Smooth muscle cell of the brain vasculature (primary cell): Measurements from ENCODE around the gene RNASE4.

ENCODE experiments used
- DNase-seq: peaks from one replicate; pipeline ENCODE4 v3.0.0-alpha.2; 2012; ENCODE audit warnings: low read depth, low spot score

The RNASE4 gene

DNA sequence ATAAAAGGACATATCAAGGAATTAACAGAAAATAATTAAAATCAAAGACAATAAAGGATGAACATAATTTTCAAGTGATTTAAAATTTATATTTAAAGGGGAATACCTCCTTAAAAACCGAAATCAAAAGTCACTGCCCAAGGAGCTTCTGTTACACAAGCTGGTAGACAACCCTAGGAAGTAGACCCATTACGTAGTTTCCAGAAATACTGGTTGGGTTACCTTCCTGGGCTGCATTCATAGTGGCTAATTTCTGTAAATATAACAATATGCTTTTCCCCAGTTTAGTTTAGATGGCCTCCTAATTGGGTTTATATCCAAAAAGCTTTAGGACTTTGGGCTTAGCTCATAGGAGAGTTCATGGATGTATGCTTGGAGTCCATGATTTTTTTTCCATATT lies 59.2 kb downstream of the RNASE4 start:
- DNase-seq, result no peak

DNA sequence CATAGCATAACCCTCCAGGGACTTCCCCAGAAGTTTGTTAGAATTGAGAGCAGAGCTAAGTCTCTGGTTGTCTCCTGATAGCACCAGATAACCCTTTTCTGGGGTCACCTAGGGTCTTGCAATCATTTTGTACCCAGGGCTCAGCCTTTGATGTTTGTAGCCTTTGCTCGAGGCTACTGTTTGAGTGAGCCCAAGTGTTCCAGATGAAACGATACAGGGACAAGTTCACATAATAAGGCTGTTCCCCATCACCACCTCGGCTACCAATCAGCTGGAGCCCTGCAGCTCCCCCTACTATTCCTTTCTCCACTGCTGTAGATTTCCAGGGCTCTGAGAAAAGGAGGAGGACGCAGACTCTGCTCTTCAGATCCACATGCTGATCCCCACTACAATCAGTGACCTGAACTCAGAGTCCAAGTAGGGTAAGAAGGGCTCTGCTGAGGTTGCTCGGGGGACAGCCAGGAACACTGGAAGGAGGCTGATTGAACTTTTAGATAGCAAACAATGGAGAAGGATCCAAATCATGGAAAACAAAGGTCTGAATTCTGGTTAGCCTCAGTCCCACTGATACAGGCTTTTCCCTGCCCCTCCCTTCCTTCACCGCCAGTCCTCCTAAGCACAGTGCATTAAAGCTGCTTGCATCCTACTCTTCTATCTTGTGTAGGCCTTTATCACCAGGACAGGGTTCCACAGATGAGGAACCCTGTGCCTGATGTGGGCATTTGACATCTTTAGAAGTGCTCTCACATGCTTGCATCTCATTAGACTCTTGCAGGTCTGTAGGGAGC lies 61.4 kb downstream of the RNASE4 start, which contains the start of gene EDDM3A:
Gene EDDM3A (plus strand): TSS at position 317 of the 788 bp plus-strand sequence. CDS start 1,694 bp downstream, outside the sequence.
- DNase-seq, result no peak

DNA sequence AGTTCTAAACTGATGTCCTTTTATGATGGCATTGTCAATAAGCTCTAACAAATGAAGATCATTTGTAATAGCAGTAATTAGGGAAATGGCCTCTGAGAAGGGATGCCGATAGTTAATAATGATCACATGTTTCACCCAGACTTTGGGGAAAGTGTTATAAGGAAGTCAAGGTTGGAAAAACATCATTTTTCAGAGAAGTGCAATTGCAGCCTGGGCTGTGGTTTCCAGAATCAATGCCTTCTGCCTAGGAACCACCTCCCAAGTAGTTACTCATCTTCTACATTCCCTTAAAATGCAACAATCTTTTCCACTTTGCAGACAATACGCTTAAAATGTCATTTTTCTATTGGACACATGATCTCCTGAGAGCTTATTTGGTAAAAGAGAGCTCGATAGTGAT lies 62.2 kb downstream of the RNASE4 start:
- no peak for DNase-seq

- DNase-seq, result no peak
These were observed 64.1 kb downstream of the RNASE4 start for GRCh38 chr14:20748439-20748838.

DNA sequence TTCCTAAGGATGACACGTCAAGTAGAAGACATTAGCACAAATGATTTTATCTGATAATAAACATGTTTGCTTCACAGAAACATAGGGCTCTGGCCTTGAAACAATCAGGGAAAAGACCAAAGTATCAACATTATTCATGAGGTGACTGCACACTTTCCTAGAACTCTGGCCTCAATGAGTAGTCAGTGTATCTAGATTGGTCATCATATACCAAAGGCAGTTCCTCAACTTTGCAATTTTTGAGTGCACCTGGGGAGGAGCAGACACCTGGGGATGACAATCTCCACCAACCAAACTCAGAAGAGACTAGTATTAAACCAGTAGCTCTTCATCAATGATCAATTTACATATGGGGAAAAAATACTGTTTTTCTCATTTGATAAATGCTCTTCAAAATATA lies 65.8 kb downstream of the RNASE4 start:
- no peak for DNase-seq
